Measurements from ENCODE around the gene MCM3AP.

MCM3AP gene

GRCh38 chr21:46199436-46200373 lies 85.7 kb downstream of the MCM3AP start:
- no peak for DNase-seq

- no peak for DNase-seq
Observed at GRCh38 chr21:46196733-46197132, 88.7 kb downstream of the MCM3AP start.

- DNase-seq, result no peak
Observed at GRCh38 chr21:46195595-46196195, 89.7 kb downstream of the MCM3AP start.

- no peak for DNase-seq
Observed at GRCh38 chr21:46194374-46195334, 90.8 kb downstream of the MCM3AP start.

GRCh38 chr21:46193829-46194373 lies 91.5 kb downstream of the MCM3AP start:
- DNase-seq, result no peak

GRCh38 chr21:46191686-46192575 lies 93.5 kb downstream of the MCM3AP start:
- no peak for DNase-seq

DNA sequence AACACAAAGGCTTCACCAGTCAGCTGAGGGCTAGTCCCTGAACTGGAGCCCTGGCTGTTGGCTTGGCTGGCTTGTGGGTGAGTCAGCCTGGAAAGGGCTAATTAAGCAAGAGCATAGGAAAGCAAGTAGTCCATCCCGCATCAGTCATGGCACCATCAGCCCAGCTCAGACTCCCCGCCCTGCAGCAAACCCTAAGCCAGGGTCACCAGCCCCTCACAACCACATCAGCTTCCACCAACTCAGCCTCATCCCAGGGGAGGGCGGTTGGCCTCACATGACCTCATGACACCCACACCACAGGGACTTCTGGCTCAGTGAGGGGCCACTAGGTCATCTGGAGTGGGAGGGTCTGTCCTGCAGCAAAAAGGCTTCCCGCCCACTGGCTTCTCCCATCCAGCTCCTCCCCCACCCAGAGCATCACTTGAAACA lies 94.1 kb downstream of the MCM3AP start:
- no peak for DNase-seq

- DNase-seq, result no peak
Observed at GRCh38 chr21:46190491-46191131, 94.8 kb downstream of the MCM3AP start.

DNA sequence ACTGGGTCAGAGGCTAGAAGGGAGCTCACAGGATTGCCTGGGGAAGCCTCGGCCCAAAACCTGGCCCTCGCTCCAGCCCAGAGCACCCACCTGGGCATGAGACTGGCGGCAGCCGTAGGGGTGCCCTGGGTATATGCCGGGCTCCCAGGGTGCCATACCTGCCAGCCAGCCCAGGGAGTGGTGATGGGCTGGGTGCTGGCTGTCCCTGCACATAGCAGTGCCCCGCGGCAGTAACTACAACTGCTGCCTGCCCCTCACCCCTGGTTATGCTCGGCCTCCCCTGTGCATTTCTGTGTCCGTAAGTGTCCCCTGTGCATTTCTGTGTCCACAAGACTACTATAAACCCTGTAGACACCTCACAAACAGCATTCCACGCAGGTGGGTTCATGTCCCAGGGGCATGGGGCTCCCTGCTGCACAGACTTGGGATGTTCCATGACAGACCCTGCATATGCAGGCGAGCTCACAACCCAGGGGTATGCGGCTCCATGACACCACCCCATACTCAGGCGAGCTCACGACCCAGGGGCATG lies 95.4 kb downstream of the MCM3AP start:
- DNase-seq, result no peak

DNA sequence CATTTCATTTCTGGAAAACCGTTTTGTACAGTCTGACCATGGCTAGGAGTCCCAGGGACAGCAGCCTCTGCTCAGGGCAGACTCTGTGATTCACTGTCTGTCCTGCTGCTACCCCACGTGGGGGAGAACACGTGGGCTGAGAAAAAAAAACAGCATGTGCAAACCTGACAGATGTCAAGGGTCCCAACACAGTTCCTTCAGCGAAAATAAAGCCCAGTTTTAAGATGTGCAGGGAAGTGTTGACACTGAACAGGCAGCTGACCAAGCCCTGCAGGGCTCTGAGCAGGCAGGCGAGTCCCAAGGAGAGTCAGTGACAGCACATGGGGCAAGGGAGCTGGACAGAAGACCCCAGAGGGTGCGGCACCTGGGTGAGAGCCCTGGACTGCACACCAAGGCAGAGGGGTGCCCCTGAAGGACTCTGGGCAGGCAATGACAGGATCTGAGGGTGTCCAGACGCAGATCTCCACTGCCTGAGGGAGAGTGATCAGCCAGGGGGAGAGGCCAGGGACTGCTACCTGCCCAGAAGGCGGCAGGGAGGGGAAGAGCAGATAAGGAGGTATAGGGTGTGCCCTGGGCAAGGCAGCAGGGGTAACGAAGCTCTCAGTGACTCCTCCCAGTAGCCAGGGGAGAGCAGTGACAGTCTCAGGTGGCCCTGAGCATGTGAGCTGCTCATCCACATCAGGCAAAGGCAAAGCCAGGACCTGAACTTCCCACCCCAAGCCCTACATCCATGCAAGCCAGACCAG lies 96.0 kb downstream of the MCM3AP start:
- peak; percentile 68 for DNase-seq

DNA sequence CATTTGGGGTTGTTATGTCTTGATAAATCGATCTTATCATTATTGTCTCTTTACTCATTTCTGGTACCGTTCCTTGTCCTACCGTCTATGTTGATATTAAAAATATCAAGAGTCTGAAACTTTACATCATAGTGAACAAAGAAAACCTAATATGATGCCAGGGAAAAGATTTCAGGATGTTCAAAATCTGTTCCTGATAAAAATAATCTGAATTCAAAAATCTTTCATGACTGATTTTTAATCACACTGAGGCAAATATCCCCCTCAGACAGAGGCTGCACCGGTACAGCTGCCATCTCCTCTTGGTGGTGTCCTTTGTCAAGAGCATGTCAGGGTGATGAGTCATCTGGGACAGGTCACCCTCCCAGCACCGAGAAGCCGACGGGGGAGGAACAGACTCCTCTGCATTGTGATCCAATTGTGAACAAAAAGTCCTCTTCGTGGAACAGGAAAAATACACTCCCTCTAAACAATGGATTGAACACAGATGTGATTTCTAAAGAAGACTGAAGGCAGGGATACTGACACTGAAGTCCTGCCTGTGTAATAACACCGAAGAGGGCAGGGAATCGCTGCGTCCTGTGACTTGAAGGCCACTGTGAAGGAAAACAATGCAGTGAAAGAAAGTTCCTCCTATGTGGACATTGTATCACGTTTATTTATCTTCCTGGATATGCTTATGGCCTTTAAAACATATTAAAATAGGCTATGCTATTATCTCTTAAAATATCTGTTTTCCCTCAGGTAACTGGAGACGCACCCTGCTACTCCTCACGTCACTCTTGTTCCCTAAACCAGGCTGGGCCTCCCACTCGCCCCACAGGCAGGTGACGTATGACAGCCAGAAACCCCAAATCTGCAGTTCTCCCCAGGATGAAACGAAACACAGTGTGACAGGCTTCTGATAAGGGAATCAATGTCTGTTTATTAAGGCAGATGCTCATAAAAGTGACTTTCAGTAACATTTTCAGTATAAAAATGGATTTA lies 96.9 kb downstream of the MCM3AP start:
- DNase-seq, result peak; percentile 52

GRCh38 chr21:46187814-46188213 lies 97.6 kb downstream of the MCM3AP start:
- peak; percentile 18 for DNase-seq

DNA sequence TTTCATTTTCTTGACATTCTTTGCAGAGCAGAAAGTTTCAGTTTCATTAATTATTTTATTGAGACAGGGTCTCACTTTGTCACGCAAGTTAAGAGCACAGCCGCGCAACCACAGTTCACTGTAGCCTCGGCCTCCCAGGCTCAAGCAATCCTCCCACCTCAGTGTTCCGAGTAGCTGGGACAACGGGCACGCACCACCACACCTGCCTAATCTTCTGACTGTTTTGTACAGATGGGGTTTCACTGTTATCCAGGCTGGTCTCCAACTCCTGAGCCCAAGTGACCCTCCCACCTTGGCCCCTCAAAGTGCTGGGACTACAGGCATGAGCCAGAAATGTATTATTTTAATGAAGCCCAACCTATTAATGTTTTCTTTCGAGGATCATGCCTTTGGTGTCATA lies 98.2 kb downstream of the MCM3AP start:
- DNase-seq, result no peak

- no peak for DNase-seq
Observed at GRCh38 chr21:46185716-46186115, 99.7 kb downstream of the MCM3AP start.

All from NCI-H2171 treated with DMSO at 0.1 percent for 48 hours (cell line).